B cell (primary cell): ENCODE data around the gene DISP2.
A peak's percentile ranks its signal among the peaks of the same experiment; 100 is the strongest.

Experiments
- CTCF ChIP-seq: fragments of 200-600 bp; IDR thresholded peaks from one replicate; pipeline ENCODE4 v1.8.0; 2022; ENCODE audit warnings: antibody characterized with exemption, mild to moderate bottlenecking
- EZH2 ChIP-seq: IDR thresholded peaks from 2 replicates; pipeline ENCODE4 v1.6.1; 2012; ENCODE audit warnings: borderline replicate concordance, low read depth, mild to moderate bottlenecking, moderate library complexity, low read length; ENCODE audit not compliant: insufficient read depth, poor library complexity, severe bottlenecking

DNA sequence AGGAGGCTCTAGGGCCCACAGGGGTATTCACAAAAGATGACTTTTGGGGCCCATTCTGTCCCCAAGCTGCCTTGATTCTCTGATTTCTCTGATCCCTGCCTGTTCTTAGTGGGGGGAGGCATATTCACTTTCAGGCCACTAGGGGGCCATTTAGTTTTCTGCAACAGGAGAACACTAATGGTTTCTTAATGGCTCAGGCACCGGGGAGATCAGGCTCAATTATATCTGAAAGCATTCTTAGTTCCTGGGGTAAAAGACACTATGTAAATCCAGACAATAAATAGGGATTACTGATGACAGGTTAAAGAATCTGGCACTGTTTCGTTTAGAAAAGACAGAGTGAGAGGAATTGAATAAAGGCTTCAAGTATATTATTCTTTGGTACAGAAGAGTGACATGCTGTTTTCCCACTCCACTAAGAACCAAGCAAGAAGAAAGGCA is 37.1 kb upstream of the DISP2 start:
- TF ChIP-seq CTCF (peak; percentile 93), EZH2 (no peak)
